ENCODE data around the gene ARHGAP45.

The ARHGAP45 gene

GRCh38 chr19:1055028-1055425, 11.9 kb upstream of the ARHGAP45 start:
- DNase-seq (ENCODE audit: low read depth in 2 of 2), result no peak

- no peak for DNase-seq (ENCODE audit: low read depth in 2 of 2)
Measured at GRCh38 chr19:1055886-1056620, 10.9 kb upstream of the ARHGAP45 start.

- no peak for DNase-seq (ENCODE audit: low read depth in 2 of 2)
Measured at GRCh38 chr19:1057176-1057855, 9.7 kb upstream of the ARHGAP45 start.

- no peak for DNase-seq (ENCODE audit: low read depth in 2 of 2)
Measured at GRCh38 chr19:1058112-1058511, 8.9 kb upstream of the ARHGAP45 start.

GRCh38 chr19:1060689-1061088, 6.3 kb upstream of the ARHGAP45 start:
- no peak for DNase-seq (ENCODE audit: low read depth in 2 of 2)

GRCh38 chr19:1061987-1062386, 5.0 kb upstream of the ARHGAP45 start:
- no peak for DNase-seq (ENCODE audit: low read depth in 2 of 2)

GRCh38 chr19:1062387-1063029, 4.5 kb upstream of the ARHGAP45 start:
- no peak for DNase-seq (ENCODE audit: low read depth in 2 of 2)

- DNase-seq (ENCODE audit: low read depth in 2 of 2), result no peak
Measured at GRCh38 chr19:1063030-1063908, 3.7 kb upstream of the ARHGAP45 start.

GRCh38 chr19:1063909-1064660, 2.9 kb upstream of the ARHGAP45 start:
- DNase-seq (ENCODE audit: low read depth in 2 of 2), result no peak

- DNase-seq (ENCODE audit: low read depth in 2 of 2), result peak in 1 of 2 donors; percentile 70
Measured at GRCh38 chr19:1064661-1065605, 2.0 kb upstream of the ARHGAP45 start.

- no peak for DNase-seq (ENCODE audit: low read depth in 2 of 2)
Measured at GRCh38 chr19:1065606-1066109, 1.3 kb upstream of the ARHGAP45 start.

- no peak for DNase-seq (ENCODE audit: low read depth in 2 of 2)
Measured at GRCh38 chr19:1066251-1066747, 668 bp upstream of the ARHGAP45 start.

GRCh38 chr19:1067341-1067957, 482 bp downstream of the ARHGAP45 start:
- no peak for DNase-seq (ENCODE audit: low read depth in 2 of 2)

GRCh38 chr19:1068009-1069001, 1.3 kb downstream of the ARHGAP45 start:
- DNase-seq (ENCODE audit: low read depth in 2 of 2), result no peak

- peak; percentile 47 to 56 for DNase-seq (ENCODE audit: low read depth in 2 of 2)
Measured at GRCh38 chr19:1069009-1069779, 2.2 kb downstream of the ARHGAP45 start.

- no peak for DNase-seq (ENCODE audit: low read depth in 2 of 2)
Measured at GRCh38 chr19:1070576-1070930, 3.6 kb downstream of the ARHGAP45 start.

Measured in stimulated activated CD8-positive, alpha-beta memory T cell treated with anti-CD3 and anti-CD28 coated beads, Interleukin-7, amount 100 ng/mL, for 4 hours (primary cell).